Vagina (tissue), 2 donors: ENCODE results near the gene TTLL12.

Experiments used
- POLR2AphosphoS5 ChIP-seq, 2 donors: sonication (generic); formaldehyde crosslinking; IDR thresholded peaks; one replicate each; pipeline ENCODE4 v1.9.0; 2017; ENCODE audit warnings: antibody characterized with exemption in 2 of 2, mild to moderate bottlenecking in 2 of 2, low read depth in 1 of 2; ENCODE audit not compliant: insufficient read depth in 1 of 2
- TF ChIP-seq, protein P1 (sequence below), 3 experiments: fragments of 450-650 bp in 2 of 3; fragments of 200-600 bp in 1 of 3; sonication (generic) in 1 of 3; IDR thresholded peaks; one replicate each; pipeline ENCODE4 v1.5.1; 2017 to 2019; ENCODE audit warnings: antibody characterized with exemption in 3 of 3, mild to moderate bottlenecking in 2 of 3, moderate library complexity in 2 of 3

DNA sequence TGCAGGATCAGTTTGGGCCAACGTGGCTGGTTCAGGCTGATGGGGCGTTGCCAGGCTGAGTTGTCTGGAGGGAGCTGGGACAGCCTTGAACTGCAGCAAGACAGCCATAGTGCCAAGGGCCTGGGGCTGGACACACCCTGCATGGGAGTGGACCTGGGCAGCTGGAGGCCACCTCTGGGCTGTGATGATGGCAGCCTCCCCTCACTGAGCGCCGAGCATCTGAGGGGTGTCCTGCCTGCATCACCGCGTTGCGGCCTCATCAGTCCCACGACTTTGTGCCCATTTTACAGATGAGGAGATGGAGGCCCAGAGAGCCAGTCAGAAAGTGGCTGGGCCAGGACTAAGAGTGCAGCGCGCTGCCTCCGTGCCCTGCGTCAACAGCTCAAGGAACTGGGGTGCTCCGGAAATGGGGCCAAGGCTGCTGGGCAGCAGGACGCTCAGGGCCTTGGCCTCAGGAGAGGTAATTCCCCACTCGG, 36.2 kb downstream of the TTLL12 start:
- TF ChIP-seq POLR2AphosphoS5 (IDR thresholded peaks at IDR 0.05; ENCODE audit: insufficient read depth in 1 of 2, low read depth in 1 of 2) = no peak
- TF ChIP-seq, protein P1, sequence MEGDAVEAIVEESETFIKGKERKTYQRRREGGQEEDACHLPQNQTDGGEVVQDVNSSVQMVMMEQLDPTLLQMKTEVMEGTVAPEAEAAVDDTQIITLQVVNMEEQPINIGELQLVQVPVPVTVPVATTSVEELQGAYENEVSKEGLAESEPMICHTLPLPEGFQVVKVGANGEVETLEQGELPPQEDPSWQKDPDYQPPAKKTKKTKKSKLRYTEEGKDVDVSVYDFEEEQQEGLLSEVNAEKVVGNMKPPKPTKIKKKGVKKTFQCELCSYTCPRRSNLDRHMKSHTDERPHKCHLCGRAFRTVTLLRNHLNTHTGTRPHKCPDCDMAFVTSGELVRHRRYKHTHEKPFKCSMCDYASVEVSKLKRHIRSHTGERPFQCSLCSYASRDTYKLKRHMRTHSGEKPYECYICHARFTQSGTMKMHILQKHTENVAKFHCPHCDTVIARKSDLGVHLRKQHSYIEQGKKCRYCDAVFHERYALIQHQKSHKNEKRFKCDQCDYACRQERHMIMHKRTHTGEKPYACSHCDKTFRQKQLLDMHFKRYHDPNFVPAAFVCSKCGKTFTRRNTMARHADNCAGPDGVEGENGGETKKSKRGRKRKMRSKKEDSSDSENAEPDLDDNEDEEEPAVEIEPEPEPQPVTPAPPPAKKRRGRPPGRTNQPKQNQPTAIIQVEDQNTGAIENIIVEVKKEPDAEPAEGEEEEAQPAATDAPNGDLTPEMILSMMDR (IDR thresholded peaks at IDR 0.05) = no peak
